ENCODE measurements around the gene RAF1.
"Not testable (repeated sequence)": the region's sequence is repeated elsewhere in the genome, so short reads cannot be mapped to it uniquely, and the experiment has no call there.

Gene RAF1

DNA sequence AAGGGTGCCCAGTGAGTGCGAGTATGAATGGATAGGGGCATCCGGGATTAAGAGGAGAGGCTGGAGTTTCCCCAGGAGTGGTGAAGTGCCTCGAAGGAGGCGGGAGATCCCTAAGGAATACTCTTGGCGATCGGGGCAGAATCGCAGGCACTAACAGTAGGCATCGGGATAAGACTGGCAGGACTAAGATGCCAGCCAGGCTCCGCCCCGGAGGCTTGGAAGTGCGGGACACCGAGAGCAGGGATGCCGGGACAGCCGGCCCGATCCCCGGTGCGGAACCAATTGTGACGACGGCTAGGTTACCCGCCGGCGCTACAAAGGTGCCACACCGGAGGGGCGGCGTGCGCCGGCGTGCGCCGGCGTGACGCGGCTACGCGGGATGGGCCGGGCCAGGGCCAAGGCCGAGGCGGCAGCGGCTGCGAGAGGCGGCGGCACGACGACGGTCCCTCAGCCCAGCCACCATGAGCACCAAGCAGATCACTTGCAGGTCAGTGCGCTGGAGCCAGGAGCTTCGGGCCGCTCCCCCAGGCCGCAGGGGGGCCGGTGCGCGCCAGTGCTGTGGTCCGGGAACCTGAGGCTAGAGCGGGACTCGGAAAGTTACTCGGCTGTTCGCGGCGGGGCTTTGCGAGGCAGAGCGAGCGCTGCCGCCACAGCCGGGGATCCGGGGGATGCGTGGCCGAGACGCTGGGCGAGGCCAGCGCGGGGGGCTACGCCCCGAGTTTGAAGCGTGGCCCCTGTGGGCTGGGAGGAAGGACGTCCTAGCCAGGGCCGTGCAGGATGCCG lies 107.0 kb downstream of the RAF1 start, which contains the start of gene MKRN2:
MKRN2 (plus strand) TSS at position 398 of the 783 bp plus-strand sequence; CDS start at position 462, 64 bp downstream.
- peak; percentile 91 for DNase-seq

DNA sequence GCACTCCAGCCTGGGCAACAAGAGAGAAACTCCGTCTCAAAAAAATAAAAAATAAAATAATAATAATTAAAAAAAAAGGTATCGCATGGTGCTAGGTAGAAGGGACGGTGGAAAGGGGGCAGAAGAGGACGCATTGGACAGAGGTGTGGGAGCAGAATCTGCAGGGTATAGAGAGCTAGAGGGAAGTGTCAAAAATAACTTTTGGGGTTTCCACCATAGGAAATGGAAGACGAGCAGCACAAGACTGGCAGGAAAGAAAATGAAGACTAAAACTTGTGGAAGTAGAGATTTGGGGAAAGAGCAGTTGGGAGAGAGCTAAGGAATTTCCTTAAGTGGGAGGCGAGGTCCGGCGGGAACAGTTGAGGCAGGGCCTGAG lies 107.6 kb downstream of the RAF1 start:
- peak; percentile 25 for DNase-seq

DNA sequence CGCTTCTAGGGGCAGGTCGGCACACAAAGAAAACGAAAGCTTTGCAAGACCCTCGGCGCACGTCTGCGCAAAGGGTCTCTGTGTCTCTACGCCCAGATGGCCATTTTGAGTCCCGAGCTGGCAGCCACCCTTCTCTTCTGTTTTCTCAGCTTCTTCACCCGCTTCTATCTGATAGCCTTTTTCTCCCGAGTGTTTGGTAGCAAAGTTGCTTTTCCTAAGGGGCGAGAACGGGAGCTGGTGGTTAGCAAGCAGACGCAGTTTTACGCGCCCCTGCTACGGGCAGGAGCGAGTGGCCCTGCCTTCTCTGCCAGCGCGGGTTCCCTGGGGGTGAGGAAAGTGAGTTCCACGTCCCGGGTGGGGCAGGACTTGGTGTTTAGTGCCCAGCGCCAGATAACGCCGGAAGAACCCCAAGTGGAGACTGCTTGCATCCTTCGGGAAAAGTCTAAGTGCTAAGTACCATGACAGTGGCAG lies 110.0 kb downstream of the RAF1 start:
- peak; percentile 6 for DNase-seq

DNA sequence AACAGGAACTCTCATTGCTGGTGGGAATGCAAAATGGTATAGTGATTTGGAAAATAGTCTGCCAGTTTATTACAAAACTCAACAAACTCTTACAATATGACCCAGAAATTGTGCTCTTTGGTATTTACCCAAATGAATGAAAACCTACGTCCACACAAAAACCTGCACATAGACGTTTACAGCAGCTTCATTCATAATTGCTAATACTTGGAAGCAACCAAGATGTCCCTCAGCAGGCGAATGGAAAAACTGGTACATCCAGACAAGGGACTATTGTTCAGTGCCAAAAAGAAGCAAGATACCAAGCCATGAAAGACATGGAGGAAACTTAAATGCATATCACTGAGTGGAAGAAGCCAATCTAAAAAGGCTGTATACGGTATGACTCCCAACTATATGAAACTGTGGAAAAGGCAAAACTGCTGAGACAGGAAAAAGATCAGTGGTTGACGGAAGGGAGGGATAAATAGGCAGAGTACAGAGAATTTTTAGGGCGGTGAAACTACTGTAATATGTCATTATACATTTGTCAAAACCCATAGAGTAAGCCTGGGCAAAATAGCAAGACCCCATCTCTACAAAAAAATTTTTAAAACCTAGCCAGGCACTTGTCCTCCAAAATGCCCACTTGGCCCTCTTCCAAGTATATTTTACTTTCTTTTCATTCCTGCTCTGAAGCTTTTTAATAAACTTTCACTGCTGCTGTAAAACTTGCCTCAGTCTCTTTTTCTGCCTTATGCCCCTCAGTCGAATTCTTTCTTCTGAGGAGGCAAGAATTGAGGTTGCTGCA lies 113.8 kb downstream of the RAF1 start:
- no peak for DNase-seq

DNA sequence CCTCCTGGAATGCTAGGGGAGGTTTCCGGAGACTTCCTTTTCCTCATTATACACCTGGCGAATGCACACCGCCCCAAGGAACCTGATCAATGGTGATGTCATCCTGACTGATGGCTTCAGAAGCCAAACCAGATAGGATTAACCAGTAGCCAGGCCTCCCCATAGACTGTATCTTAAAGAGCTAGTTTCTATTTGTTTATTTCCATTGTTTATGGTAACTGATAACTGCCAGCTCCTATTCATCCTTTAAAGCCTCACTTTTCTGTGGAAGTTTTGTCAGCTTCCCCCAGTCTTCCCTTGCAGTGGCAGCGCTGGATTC lies 118.5 kb downstream of the RAF1 start, which contains the start of gene MKRN2OS:
MKRN2OS (minus strand) TSS at position 27 of the 319 bp plus-strand sequence. CDS start 35 bp downstream, outside the sequence.
- DNase-seq: no peak

DNA sequence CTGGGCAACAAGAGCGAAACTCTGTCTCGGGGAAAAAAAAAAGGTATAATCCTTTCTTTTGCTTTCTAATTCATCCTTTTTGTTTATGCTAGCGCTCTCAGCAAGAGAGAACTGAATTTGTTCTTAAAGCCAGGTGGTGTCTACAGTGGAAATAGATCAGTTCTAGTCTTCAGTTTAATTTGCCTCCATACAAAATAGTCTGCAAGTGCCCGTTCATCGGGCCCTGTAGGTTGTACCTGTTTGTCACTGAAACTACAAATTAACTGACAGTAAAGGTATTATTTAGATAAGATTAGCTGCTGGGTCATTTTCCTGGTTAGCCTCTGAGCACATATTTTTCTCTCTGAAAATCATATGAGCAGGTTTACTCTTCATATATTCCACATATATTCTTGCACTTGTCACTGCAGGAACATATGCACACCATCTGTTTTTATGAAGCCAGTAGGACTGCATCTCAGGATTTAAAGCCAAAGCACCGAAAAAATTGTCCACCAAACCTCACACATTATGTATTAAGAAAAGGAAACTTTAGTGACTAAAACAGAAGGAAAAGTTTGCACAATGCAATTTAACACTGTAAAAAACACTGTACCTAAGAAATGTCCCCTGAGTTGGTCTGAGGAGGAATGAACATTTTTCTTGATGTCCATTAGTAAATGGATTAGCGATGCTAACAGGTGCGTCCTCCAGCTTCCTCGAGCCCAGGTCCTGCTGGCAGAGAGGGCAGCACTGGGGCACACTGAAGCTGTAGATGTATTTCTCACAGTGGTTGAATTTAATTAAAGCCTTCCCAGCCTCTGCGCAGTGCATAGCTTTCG lies 119.1 kb downstream of the RAF1 start:
- no peak for DNase-seq

DNA sequence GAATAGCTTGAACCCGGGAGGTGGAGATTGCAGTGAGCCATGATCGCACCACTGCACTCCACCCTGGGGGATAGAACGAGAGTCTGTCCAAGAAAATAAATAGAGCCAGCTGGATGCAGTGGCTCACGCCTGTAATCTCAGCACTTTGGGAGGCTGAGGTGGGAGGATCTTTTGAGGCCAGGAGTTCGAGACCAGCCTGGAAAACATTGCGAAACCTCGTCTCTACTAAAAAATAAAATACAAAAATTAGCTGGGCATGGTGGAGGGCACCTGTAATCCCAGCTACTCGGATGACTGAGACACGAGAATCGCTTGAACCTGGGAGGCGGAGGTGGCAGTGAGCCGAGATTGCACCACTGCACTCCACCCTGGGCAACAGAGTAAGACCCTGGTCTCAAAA lies 120.4 kb downstream of the RAF1 start:
- not testable (repeated sequence) for DNase-seq

DNA sequence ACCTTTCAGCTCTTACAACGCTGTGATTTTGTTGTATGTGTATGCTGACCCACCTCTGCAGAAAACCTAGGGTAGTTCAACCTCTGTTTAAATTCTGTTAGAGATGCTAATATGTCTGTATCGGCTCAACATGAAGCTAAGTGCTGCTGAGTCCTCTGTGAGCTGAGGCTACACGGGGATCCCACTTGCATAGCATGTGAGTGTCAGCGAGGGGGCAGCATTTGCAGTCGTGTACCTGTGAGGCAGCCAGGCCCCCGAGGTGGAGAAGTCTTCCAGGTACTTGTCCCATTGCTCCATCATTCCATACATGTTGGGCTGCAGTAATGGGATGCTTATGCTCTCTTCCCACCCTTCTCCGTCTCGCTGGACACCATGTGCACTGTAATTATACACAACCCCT lies 122.3 kb downstream of the RAF1 start:
- no peak for DNase-seq

DNA sequence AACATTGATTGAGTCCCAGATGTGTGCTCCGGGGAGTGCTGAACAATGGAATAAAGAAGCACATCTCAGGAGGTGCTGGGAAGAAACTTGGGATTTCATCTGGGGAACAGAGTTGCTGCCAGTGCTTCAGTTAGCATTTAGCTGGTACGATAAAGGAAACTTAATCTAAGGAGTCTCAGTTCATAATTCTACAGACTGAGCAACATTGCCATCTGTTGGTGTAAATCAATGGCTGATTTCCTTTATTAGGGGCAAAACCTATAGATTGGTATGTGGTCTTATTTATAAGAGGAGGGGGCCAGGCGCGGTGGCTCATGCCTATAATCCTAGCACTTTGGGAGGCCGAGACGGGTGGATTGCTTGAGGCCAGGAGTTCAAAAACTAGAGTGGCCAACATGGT lies 127.5 kb downstream of the RAF1 start:
- DNase-seq: no peak

All from RPMI8226 (cell line).